ENCODE results near the gene RPL41. TPM values are rescaled to one million over a fixed set of nuclear protein-coding genes. Genes with fewer than 3 reads are reported as not detected.

Gene RPL41
- total RNA-seq, 1 donor from 2014 or later = 3,805 TPM

- no peak for DNase-seq (ENCODE audit: low spot score)
- Histone ChIP-seq H3F3A (ENCODE audit: low read depth) (peaks cover 52% of the 10 kb centered on the region), H3K36me3 (no peaks in the 10 kb centered on the region), H3K9ac (no peak overlapping the region), H3K27ac (no peak overlapping the region), H3K4me1 (peaks cover 24% of the 10 kb centered on the region), H3K27me3 (no peaks in the 10 kb centered on the region), H3K4me3 (no peak overlapping the region), H4K20me1 (ENCODE audit: low read depth) (peaks cover 21% of the 10 kb centered on the region), H3K9me3 (ENCODE audit: low read depth) (no peaks in the 10 kb centered on the region), H2AFZ (replicated peaks) (no peak overlapping the region), H3K79me2 (ENCODE audit: low read depth) (peaks cover 15% of the 10 kb centered on the region), H3K4me2 (no peak overlapping the region)
- Mint-ChIP-seq H3K27me3 (ENCODE audit: insufficient read depth, low read depth) (peaks cover 7% of the 10 kb centered on the region), H3K9me3 (no peaks in the 10 kb centered on the region), H3K27ac (no peak overlapping the region), H3K4me1 (peaks cover 42% of the 10 kb centered on the region), H3K4me3 (no peak overlapping the region), H3K36me3 (peaks cover 12% of the 10 kb centered on the region)
- no peak for TF ChIP-seq EZH2phosphoT487 (IDR thresholded peaks at IDR 0.05)
These were observed 6.2 kb downstream of the RPL41 start for GRCh38 chr12:56122637-56123036.

DNA sequence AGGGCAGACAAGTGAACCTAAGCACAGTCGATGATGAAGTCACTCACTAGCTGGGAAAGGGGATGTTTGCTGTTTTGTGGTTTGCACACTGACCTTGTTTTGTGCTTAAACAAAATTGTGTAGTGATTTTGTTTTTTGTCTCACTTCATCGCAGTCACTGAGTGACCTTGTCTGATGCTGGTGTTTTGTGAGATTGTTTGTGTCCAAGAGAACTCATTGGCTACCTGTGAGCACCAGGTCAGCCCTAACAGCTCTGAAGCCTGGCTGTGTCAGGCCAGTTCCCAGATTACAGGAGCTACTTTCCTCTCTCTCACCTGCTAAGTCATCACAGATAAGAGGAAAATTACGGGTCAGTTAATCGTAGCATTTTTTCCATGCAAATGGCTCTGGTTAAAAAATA, 7.7 kb downstream of the RPL41 start:
- H3K79me2 ChIP-seq (ENCODE audit: low read depth) = peaks cover 14% of the 10 kb centered on the region
- no peaks in the 10 kb centered on the region for H3K9me3 Mint-ChIP-seq
- H4K20me1 ChIP-seq (ENCODE audit: low read depth) = peaks cover 10% of the 10 kb centered on the region
- H3K9me3 ChIP-seq (ENCODE audit: low read depth) = no peaks in the 10 kb centered on the region
- peaks cover 8% of the 10 kb centered on the region for H3K36me3 Mint-ChIP-seq
- no peak overlapping the region for H3K4me3 Mint-ChIP-seq
- H2AFZ ChIP-seq (replicated peaks) = no peak overlapping the region
- TF ChIP-seq EZH2 (IDR thresholded peaks at IDR 0.05) (no peak), EZH2phosphoT487 (IDR thresholded peaks at IDR 0.05) (no peak)
- TF ChIP-seq, protein P1, sequence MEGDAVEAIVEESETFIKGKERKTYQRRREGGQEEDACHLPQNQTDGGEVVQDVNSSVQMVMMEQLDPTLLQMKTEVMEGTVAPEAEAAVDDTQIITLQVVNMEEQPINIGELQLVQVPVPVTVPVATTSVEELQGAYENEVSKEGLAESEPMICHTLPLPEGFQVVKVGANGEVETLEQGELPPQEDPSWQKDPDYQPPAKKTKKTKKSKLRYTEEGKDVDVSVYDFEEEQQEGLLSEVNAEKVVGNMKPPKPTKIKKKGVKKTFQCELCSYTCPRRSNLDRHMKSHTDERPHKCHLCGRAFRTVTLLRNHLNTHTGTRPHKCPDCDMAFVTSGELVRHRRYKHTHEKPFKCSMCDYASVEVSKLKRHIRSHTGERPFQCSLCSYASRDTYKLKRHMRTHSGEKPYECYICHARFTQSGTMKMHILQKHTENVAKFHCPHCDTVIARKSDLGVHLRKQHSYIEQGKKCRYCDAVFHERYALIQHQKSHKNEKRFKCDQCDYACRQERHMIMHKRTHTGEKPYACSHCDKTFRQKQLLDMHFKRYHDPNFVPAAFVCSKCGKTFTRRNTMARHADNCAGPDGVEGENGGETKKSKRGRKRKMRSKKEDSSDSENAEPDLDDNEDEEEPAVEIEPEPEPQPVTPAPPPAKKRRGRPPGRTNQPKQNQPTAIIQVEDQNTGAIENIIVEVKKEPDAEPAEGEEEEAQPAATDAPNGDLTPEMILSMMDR (IDR thresholded peaks at IDR 0.05) = no peak
- no peak overlapping the region for H3K9ac ChIP-seq
- H3K4me2 ChIP-seq = no peak overlapping the region
- H3K27me3 ChIP-seq = no peaks in the 10 kb centered on the region
- H3K36me3 ChIP-seq = no peaks in the 10 kb centered on the region
- H3K4me1 ChIP-seq = peaks cover 18% of the 10 kb centered on the region
- H3K4me3 ChIP-seq = no peak overlapping the region
- no peak for DNase-seq (ENCODE audit: low spot score)
- peaks cover 32% of the 10 kb centered on the region for H3K4me1 Mint-ChIP-seq
- H3K27me3 Mint-ChIP-seq (ENCODE audit: insufficient read depth, low read depth) = peaks cover 10% of the 10 kb centered on the region
- H3F3A ChIP-seq (ENCODE audit: low read depth) = peaks cover 46% of the 10 kb centered on the region
- no peak overlapping the region for H3K27ac ChIP-seq
- H3K27ac Mint-ChIP-seq = no peak overlapping the region

- H4K20me1 ChIP-seq (ENCODE audit: low read depth) = peaks cover 16% of the 10 kb centered on the region
- H3K4me3 Mint-ChIP-seq = peak overlapping the region; percentile 99
- peaks cover 9% of the 10 kb centered on the region for H3K27me3 Mint-ChIP-seq (ENCODE audit: insufficient read depth, low read depth)
- H3K4me1 Mint-ChIP-seq = peaks cover 35% of the 10 kb centered on the region
- H3F3A ChIP-seq (ENCODE audit: low read depth) = peaks cover 36% of the 10 kb centered on the region
- peaks cover 33% of the 10 kb centered on the region for H3K79me2 ChIP-seq (ENCODE audit: low read depth)
- peak overlapping the region; percentile 25 for H3K9ac ChIP-seq
- H3K4me3 ChIP-seq = peak overlapping the region; percentile 51
- no peaks in the 10 kb centered on the region for H3K36me3 ChIP-seq
- TF ChIP-seq, protein P1 (IDR thresholded peaks at IDR 0.05) = no peak
- TF ChIP-seq EZH2 (IDR thresholded peaks at IDR 0.05) (no peak), EZH2phosphoT487 (IDR thresholded peaks at IDR 0.05) (no peak)
- H3K36me3 Mint-ChIP-seq = peaks cover 18% of the 10 kb centered on the region
- H3K9me3 Mint-ChIP-seq = no peaks in the 10 kb centered on the region
- no peaks in the 10 kb centered on the region for H3K9me3 ChIP-seq (ENCODE audit: low read depth)
- H3K27ac ChIP-seq = peak overlapping the region; percentile 95
- no peak for DNase-seq (ENCODE audit: low spot score)
- H3K27me3 ChIP-seq = no peaks in the 10 kb centered on the region
- peaks cover 18% of the 10 kb centered on the region for H3K4me1 ChIP-seq
- no peak overlapping the region for H3K27ac Mint-ChIP-seq
- peak overlapping the region; percentile 79 for H3K4me2 ChIP-seq
- no peak overlapping the region for H2AFZ ChIP-seq (replicated peaks)
These were observed 10.4 kb downstream of the RPL41 start for GRCh38 chr12:56126732-56127239.

DNA sequence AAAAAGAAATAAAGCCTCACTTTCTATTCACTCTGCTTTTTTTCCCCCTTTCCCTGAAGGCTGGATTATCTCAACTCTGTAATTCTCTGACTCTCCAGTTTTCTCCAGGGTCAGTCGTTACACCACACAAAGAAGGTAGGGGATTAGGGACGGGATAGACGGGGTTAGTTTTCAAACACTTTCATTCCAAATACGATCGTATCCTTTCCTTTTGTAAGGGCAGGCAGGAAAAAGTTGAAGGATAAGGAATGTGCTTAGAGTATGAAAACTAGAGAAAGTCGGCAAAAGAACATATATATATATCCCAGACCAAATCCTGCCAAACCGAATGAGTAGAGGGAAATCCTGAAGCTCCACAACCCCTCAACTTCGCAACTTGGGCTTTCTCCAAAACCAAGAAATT, 11.1 kb downstream of the RPL41 start:
- peaks cover 33% of the 10 kb centered on the region for H3K79me2 ChIP-seq (ENCODE audit: low read depth)
- Mint-ChIP-seq H3K9me3 (no peaks in the 10 kb centered on the region), H3K27ac (peak overlapping the region; percentile 84), H3K36me3 (peaks cover 25% of the 10 kb centered on the region), H3K27me3 (ENCODE audit: insufficient read depth, low read depth) (peaks cover 9% of the 10 kb centered on the region), H3K4me1 (peaks cover 35% of the 10 kb centered on the region), H3K4me3 (peak overlapping the region; percentile 99)
- H3K9me3 ChIP-seq (ENCODE audit: low read depth) = no peaks in the 10 kb centered on the region
- peak overlapping the region; percentile 51 for H3K4me3 ChIP-seq
- peaks cover 16% of the 10 kb centered on the region for H4K20me1 ChIP-seq (ENCODE audit: low read depth)
- peaks cover 36% of the 10 kb centered on the region for H3F3A ChIP-seq (ENCODE audit: low read depth)
- peaks cover 18% of the 10 kb centered on the region for H3K4me1 ChIP-seq
- H3K9ac ChIP-seq = peak overlapping the region; percentile 25
- H3K4me2 ChIP-seq = peak overlapping the region; percentile 79
- H2AFZ ChIP-seq (replicated peaks) = no peak overlapping the region
- peak overlapping the region; percentile 95 for H3K27ac ChIP-seq
- no peak for DNase-seq (ENCODE audit: low spot score)
- no peaks in the 10 kb centered on the region for H3K36me3 ChIP-seq
- TF ChIP-seq, protein P1 (IDR thresholded peaks at IDR 0.05) = no peak
- TF ChIP-seq EZH2phosphoT487 (IDR thresholded peaks at IDR 0.05) (no peak), EZH2 (IDR thresholded peaks at IDR 0.05) (no peak)
- no peaks in the 10 kb centered on the region for H3K27me3 ChIP-seq

Data from neural progenitor cell (in vitro differentiated cells).